ENCODE data around the gene HSPB2. TPM values are rescaled to one million over a fixed set of nuclear protein-coding genes. Genes with fewer than 3 reads are reported as not detected.

Gene HSPB2
- total RNA-seq, 1 donor from 2014 or later, result 9.2 TPM

DNA sequence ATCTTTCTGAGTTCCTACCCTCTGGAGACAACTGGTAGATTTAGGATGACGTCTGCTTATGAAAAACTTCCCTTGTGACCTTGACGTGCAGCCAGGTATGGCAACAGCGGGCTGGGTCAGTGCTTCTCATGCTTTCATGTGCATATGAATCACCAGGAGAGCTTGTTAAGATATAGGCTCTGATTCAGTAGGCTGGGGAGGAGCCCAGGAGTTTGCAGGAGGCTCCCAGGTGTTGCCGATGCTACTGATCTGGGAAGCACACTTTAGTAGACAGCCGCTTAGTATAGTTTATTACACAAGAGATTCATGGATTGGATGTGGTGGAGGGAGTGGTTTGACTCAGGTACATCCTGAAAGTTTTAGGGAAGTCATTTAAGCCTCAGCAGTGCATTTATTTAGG lies 48.4 kb downstream of the HSPB2 start:
- no peak for TF ChIP-seq CTCF (IDR thresholded peaks at IDR 0.05)
- Histone ChIP-seq H3K36me3 (no peaks in the 10 kb centered on the region), H3K4me1 (no peaks in the 10 kb centered on the region), H3K9me3 (no peaks in the 10 kb centered on the region), H3K4me3 (no peak overlapping the region), H3K27ac (no peak overlapping the region), H3K27me3 (no peaks in the 10 kb centered on the region)
- peak; percentile 62 for ATAC-seq
- intact Hi-C loops (cut with DNase I), result no loop called here
- DNase-seq, result no peak

DNA sequence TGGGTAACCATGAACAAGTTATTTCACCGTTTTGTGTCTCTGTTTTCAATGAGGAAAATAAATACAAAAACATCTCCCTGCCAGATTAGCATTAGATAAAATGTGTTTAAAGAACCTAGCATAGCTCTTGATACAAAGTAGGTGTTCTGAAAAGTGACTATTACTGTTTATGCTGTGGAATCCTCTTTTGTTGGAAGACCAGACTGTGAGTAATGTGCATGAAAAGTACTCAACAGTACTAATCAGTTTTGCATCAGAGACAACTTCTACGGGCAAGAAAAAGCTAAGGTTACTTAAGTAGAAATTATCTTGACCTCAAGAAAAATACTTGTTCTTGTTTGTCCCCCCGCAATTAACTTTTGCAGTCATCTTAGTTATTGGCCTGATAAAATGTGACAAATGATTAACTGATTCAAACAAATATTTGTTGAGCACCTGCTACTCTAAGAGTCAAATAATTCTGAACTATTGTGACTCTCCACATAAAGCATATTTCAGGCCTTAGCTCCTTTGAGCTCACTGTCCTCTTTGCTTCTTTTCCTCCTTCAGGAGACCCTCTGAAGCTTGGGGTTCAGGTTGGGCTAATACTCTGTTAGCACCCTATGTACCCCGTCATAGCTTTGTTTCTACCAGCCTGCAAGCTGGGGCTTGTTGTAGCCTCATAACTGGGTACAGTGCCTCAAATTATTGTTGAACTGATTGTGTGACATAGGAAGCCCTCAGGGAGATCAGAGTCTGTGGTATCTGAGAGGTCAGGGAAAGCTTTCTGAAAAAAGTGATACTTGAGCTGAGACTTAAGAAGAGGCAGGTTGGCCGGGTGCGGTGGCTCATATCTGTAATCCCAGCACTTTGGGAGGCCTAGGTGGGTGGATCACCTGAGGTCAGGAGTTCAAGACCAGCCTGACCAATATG lies 49.1 kb downstream of the HSPB2 start:
- no peaks in the 10 kb centered on the region for H3K27me3 ChIP-seq
- no peak for TF ChIP-seq CTCF (IDR thresholded peaks at IDR 0.05)
- intact Hi-C loops (cut with DNase I), result no loop called here
- ATAC-seq (no peak), DNase-seq (no peak)
- no peaks in the 10 kb centered on the region for H3K4me1 ChIP-seq
- H3K36me3 ChIP-seq, result no peaks in the 10 kb centered on the region
- no peak overlapping the region for H3K4me3 ChIP-seq
- no peak overlapping the region for H3K27ac ChIP-seq
- no peaks in the 10 kb centered on the region for H3K9me3 ChIP-seq

Other genes starting within 250 kb of the HSPB2 start
- gene PPP2R1B, start 146.3 kb upstream of the HSPB2 start, total RNA-seq, result 26.7 TPM
- gene ALG9, start 41.2 kb upstream of the HSPB2 start, total RNA-seq, result 26.6 TPM
- 1.9 TPM for gene FDXACB1, start 33.6 kb upstream of the HSPB2 start, total RNA-seq
- gene CFAP68, start 33.2 kb upstream of the HSPB2 start, total RNA-seq, result 20.0 TPM
- gene CRYAB, start 964 bp upstream of the HSPB2 start, total RNA-seq, result 113 TPM
- 9.8 TPM for gene C11orf52, start 6.2 kb downstream of the HSPB2 start, total RNA-seq
- gene DIXDC1, start 24.6 kb downstream of the HSPB2 start, total RNA-seq, result 15.2 TPM
- gene DLAT, start 112.7 kb downstream of the HSPB2 start, total RNA-seq, result 29.2 TPM
- gene PIH1D2, start 161.3 kb downstream of the HSPB2 start, total RNA-seq, result 1.3 TPM
- gene NKAPD1, start 161.6 kb downstream of the HSPB2 start, total RNA-seq, result 18.9 TPM
- 33.9 TPM for gene TIMM8B, start 174.0 kb downstream of the HSPB2 start, total RNA-seq
- 90.1 TPM for gene SDHD, start 174.1 kb downstream of the HSPB2 start, total RNA-seq